Measurements from ENCODE around the gene PLA2G4A.

The PLA2G4A gene

DNA sequence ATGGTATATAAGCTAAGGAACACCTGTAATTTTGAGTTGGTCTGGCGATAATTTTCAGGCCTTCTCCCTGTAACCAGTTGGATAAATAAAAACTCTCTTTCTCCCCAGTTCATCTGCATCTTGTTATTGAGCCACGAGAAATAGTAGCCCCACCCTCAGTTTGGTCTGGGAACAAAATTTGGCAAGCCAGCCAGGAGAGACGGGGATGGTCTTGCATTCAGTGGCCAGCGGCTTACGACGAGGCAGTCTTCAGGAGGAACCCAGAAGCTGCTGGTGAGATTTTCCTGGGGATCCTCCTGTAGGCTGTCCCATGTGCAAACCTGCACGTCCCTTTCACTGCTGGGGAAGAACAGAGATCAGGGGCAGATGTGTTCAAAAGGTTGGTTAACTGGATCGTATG is 174.6 kb downstream of the PLA2G4A start:
- TF ChIP-seq GATA3 (IDR thresholded peaks at IDR 0.05; ENCODE audit: low read depth, low read length) (no peak), GATA2 (IDR thresholded peaks at IDR 0.05; ENCODE audit: low read depth, low read length) (no peak)

DNA sequence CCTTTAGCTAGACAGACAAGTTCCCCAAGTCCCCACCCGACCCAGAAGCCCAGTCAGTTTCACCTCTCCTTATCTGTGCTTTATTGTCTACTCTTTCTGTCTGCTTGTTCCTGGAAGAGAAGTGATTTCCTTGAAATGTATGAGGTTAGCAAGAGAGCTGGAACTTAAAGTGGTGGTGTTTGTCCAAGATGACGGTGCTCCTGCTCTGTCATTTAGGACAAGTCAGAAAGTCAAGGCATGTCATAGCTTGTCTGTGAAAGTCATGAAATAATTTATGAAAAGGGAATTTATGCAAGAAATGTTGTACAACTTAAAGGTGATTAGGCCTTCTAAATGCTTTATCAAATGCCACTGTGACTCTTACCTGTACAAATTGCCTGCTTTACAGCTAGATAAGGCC is 178.1 kb downstream of the PLA2G4A start:
- no peak for TF ChIP-seq GATA3 (IDR thresholded peaks at IDR 0.05; ENCODE audit: low read depth, low read length)
- TF ChIP-seq GATA2 (IDR thresholded peaks at IDR 0.05; ENCODE audit: low read depth, low read length) = no peak

GRCh38 chr1:187009320-187009719 is 180.6 kb downstream of the PLA2G4A start:
- no peak for TF ChIP-seq GATA2 (IDR thresholded peaks at IDR 0.05; ENCODE audit: low read depth, low read length)
- TF ChIP-seq GATA3 (IDR thresholded peaks at IDR 0.05; ENCODE audit: low read depth, low read length) = no peak

GRCh38 chr1:187010571-187011309 is 182.0 kb downstream of the PLA2G4A start:
- no peak for TF ChIP-seq GATA2 (IDR thresholded peaks at IDR 0.05; ENCODE audit: low read depth, low read length)
- no peak for TF ChIP-seq GATA3 (IDR thresholded peaks at IDR 0.05; ENCODE audit: low read depth, low read length)

DNA sequence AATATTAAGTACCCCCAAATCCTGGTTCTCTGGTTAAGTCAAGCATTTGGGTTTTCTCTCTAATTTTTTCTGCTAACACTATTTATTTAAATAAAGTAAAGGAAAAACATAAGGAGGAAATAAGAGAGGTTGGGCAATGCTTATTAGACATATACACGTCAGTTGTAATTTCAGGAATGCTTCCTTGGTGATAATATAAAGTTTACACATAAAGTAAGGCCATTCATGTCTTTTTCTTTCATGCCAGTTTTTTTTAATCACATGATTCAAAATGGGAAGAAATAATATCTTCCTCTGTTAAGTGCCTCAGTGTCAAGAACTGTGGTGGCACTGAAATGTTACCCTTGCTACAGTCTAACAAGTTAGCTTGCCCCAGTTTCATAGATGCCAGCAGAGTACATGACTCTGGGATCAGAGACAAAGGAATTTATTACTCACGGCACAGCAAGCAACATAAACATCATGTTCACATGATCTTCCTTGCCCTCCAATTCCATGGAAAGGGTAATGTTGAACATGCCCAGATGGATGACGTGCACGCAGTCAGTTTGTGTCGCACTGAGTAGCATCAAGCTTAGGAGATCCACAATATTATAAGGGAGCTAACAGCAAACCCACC is 184.9 kb downstream of the PLA2G4A start:
- TF ChIP-seq GATA3 (IDR thresholded peaks at IDR 0.05; ENCODE audit: low read depth, low read length) = no peak
- TF ChIP-seq GATA2 (IDR thresholded peaks at IDR 0.05; ENCODE audit: low read depth, low read length) = no peak

- TF ChIP-seq GATA2 (IDR thresholded peaks at IDR 0.05; ENCODE audit: low read depth, low read length) = no peak
- TF ChIP-seq GATA3 (IDR thresholded peaks at IDR 0.05; ENCODE audit: low read depth, low read length) = no peak
Measured at GRCh38 chr1:187018291-187018690, 189.5 kb downstream of the PLA2G4A start.

DNA sequence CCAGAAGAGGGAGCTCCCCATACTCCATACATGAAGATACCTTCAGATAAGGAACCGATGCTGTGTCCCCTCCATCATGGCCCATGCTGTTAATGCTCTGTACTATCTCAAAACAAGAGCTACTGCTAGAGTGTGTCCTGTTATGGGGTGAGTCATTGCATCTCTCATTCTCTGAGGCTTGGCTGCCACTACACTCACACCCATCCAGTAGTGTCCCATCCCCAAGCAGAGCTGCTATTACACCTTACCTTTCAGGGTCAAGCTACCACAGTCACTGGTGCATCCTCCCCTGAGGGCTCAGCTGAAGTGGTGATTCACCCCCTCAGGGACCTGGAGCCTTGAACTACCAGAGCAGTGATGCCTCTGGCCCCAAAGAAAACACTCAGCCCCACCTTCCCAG is 198.5 kb downstream of the PLA2G4A start:
- TF ChIP-seq GATA2 (IDR thresholded peaks at IDR 0.05; ENCODE audit: low read depth, low read length) = no peak
- no peak for TF ChIP-seq GATA3 (IDR thresholded peaks at IDR 0.05; ENCODE audit: low read depth, low read length)

GRCh38 chr1:187032316-187032981 is 203.7 kb downstream of the PLA2G4A start:
- TF ChIP-seq GATA2 (IDR thresholded peaks at IDR 0.05; ENCODE audit: low read depth, low read length) = no peak
- no peak for TF ChIP-seq GATA3 (IDR thresholded peaks at IDR 0.05; ENCODE audit: low read depth, low read length)

DNA sequence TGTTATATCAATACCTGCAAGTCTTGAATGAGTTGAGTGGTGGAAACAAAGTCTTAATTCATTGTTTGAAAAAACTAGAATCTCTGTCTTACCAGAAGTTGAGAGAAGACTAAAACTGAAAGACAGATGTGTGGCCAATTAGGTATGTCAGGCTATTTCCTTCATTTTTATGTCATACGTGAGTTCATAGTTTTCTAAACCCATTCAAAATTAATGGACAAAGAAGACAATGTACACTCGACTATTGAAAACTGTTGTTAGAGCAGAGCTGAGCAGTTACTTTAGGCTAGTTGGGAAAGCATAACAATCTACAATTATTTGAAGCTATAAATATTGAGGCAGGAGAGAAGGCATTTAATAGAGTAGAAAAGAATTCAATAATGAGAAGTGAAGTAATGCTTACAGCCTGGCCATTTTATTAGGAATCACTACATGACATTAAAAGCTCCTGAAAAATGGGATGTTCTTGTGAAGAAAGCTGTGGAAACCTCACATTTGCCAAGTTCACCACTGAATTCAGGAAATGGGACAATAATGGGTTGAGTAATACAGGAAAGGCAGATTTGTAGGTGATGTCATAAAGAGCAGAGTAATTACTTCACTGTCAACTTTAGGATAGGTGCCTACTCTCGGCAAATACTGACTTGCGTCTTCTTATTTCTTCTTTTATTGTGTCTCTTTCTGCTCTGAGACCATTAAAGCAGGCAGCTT is 204.4 kb downstream of the PLA2G4A start:
- TF ChIP-seq GATA2 (IDR thresholded peaks at IDR 0.05; ENCODE audit: low read depth, low read length) (no peak), GATA3 (IDR thresholded peaks at IDR 0.05; ENCODE audit: low read depth, low read length) (no peak)

DNA sequence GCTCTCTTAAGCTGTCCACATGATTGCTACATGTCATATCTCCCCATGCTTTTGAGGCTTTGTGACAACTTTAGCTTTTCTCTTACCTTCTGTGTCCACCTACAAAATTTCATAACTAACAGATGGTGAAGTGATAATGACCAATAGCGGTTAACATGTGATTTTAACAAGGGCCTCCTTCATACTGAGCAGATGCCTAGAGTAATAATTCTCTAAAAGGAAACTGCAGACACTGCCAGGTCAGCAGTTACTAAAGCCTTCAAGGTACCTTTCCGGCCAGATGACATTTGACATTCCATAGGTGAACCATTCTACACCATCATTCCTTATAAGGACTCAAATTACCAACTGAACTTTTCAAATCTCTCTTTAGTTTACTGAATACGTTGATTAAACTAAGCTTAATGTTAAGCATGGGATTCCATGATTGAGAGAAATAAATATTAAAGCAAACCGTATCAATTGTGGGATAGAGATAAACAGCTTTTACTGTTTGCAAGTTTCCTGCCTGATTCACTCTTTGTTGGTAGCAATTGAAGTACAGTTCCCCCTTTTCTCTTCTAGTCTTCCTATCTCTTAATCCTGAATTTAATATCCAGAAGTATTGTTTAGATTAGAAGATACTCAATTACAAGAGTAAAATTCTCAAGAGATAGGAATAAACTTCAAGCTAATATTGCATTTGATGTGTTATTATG is 205.1 kb downstream of the PLA2G4A start:
- TF ChIP-seq GATA3 (IDR thresholded peaks at IDR 0.05; ENCODE audit: low read depth, low read length) = no peak

DNA sequence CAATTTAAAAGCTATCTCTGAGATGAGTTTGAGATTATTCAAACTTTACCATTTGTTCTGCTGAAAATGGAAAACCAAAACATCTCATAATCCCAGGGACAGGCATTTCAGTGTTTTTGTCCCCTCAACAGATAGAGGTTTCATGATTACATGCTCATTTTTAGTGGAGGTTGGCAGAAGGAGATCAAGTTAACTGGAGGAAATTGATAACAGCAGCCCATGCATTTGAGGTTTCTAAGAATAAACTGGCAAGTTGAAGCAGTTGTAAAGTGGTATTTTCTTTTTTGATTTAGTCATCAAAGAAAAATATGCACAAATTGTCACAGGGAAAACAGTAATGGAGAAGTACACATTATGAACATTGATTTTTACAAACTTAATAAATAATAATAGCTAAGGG is 205.8 kb downstream of the PLA2G4A start:
- TF ChIP-seq GATA3 (IDR thresholded peaks at IDR 0.05; ENCODE audit: low read depth, low read length) (no peak), GATA2 (IDR thresholded peaks at IDR 0.05; ENCODE audit: low read depth, low read length) (no peak)

DNA sequence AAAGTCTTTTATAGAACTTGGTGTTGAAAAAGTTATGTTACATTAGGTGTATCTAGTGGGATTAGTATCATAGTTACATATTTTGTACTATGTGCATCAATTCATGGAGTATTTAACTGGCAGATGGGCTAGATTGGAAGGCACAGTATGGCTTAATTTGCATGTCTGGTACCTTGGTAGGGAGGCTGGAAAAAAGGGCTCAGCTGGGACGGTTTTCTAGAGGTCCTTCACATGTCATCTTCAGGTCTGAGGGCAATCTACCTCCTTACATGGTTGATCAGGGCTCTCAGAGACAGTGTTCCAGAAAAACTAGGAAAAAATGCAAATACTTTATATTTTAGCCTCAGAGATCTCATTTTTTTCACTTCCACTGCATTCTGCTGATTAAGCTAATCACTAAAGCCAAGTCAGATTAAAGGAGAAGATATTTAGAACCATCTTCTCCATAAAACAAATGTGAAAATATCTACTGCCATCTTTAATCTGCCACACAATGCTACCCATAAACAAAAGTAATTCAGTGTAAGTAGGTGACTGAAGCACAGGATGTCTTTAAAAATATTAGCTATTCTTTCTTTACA is 209.3 kb downstream of the PLA2G4A start:
- no peak for TF ChIP-seq GATA2 (IDR thresholded peaks at IDR 0.05; ENCODE audit: low read depth, low read length)
- no peak for TF ChIP-seq GATA3 (IDR thresholded peaks at IDR 0.05; ENCODE audit: low read depth, low read length)

Data from SH-SY5Y (cell line).